AG10803 (cell line): ENCODE data around the gene CIB4.

ENCODE experiments used
- DNase-seq: peaks from one replicate; pipeline ENCODE4 v3.0.0; 2010; ENCODE audit warnings: low read depth
- H3K4me3 ChIP-seq: 2 replicates; pipeline ENCODE4 v1.5.1; 2011; ENCODE audit warnings: mild to moderate bottlenecking, low read length, control low read depth
- CTCF ChIP-seq: conservative IDR thresholded peaks from 2 replicates; pipeline ENCODE4 v1.5.1; 2011; ENCODE audit warnings: mild to moderate bottlenecking, low read length, control low read depth, inconsistent platforms

The CIB4 gene

DNA sequence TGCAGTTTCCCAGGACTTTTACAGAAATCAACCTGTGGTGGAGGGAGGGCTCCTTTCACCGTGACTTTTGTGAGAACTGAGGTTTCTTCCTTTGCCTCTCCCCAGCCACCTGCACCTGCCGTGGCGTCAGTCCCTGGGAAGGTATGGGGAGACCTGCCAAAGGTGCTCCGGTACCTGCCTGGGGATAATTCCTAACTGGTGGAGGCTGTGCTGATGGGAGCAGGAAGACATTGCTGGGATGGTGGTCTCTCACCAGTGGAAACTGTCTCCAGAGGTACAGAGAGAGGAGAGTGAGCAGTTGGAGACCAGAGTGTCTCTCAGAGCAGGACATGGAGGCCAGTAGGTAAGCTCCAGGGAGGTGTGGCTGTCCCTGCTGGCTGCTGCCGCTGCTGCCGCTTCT, 52.6 kb downstream of the CIB4 start:
- DNase-seq, result no peak
- TF ChIP-seq CTCF, result no peak
- H3K4me3 ChIP-seq, result no peak overlapping the region

DNA sequence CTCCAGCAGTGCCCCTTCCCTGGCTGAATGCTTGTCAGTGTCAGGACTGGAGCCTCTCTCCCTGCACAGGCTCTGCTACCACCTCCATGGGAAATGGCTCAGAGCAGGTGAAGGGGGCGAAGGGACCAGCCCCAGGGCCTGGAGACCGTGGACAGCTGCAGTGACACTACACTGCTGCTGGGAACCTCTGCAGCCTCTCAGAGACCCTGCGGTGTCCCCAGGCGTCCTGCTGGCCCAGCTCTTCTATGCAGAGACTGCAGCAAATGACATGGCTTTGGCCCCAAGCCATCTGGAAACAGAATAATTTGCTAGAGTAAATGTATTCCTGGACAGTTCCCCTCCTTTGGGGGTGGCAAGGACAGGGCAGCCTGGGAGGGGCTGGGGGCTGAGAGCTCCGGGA, 53.2 kb downstream of the CIB4 start:
- no peak overlapping the region for H3K4me3 ChIP-seq
- DNase-seq, result no peak
- no peak for TF ChIP-seq CTCF

DNA sequence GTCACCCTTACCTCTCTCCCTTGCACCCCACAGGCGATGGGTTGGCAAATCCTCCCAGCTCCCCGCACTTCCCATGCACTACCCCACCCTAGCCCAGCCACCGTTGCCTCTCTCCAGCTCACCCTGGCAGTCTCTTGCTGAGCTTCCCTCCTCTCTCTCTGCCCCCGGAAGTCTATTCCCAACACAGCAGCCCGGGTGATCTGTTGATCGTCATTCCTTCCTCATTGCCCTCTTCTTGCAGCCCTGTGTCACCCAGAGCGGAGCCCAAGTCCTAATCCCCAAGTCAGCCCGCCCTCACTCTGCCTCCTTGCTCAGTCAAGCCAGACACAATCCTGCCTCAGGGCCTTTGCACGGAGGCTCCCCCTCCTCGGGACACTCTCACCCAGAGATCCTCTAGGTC, 55.2 kb downstream of the CIB4 start:
- DNase-seq, result no peak
- no peak for TF ChIP-seq CTCF

DNA sequence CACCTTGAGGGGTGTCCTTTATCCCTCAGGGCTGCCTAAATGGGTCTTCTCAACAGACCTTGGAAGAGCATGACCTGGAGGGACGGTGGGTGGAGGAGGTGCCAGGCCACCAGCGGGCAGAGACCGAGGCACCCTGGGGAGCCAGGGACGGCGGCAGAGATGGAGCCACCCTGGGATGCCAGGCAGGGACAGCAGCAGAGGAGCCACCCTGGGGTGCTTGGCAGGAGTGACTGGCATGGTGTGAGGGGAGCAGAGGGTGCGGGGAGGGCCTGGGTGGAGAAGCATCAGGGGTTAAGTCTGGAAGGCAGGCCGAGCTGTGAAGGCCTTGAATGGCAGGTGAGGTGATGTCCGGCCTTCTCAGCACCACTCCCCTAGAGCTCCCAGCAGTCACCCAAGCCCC, 56.1 kb downstream of the CIB4 start:
- no peak for TF ChIP-seq CTCF
- H3K4me3 ChIP-seq, result no peak overlapping the region
- no peak for DNase-seq

More for the DNA sequence above, 55.2 kb downstream of the CIB4 start:
- H3K4me3 ChIP-seq, result no peak overlapping the region

DNA sequence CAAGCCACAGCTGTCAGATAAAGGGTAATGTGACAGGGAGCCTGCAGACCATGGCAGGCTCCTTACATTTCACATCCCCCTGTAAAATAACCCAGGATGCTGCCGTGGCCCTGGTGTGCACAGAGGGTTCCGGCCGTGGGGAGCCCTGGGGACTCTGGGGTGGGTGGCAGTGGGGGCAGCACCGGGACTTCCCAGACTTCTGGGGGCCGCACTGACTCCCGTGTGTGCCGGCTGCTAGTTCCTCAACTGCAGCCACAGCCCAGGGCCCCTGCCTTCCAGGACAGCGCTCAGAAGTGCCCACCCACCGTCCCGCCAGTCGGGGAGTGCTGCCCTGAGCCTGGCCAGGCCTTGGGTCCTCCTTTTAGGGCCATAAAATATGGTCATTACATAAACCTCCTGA, 56.5 kb downstream of the CIB4 start:
- TF ChIP-seq CTCF, result no peak
- no peak overlapping the region for H3K4me3 ChIP-seq
- no peak for DNase-seq

DNA sequence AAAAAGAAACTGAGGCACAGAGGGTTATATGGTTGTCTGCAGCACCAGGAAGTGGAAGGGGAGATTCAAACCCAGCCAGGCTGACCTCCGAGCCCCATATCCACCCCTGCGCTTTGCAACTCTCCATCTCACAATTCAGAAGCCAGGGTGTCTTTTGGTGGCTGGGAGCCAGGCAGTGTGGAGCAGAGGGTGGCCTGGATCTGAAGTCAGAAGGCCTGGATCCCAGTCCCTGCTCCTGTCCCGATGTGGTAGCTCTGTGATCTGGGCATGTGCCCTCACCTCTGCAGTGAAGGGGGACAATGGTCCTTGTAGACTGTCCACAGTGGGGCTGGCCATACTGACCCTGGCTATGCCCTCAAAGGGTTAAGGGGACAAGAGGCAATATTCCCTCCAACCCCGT, 57.0 kb downstream of the CIB4 start:
- no peak overlapping the region for H3K4me3 ChIP-seq
- no peak for TF ChIP-seq CTCF
- DNase-seq, result no peak

DNA sequence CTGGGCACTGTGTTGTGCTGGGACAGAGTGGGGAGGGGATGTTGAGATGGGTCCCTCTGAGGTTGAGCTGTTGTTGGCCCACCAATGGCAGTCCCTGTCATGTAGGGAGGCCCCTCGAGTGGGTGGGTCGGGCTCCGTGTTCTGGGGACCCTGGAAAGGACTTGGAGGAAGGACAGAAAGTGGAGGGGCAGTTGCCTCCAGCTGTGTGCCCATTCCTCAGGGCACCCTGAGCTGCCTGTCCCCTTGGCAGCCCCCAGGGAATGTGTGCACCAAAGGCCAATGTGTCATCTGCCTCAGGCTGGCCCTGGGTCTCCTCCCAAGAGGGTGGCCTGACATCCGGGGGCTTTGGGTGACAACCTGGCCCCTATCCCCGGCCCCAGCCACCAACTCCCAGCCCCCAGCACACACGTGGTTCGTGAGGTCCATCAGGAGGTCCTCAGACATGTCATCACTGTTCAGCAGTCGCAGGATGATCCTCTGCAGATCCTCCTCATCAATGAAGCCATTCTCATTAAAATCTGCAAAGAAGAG, 57.7 kb downstream of the CIB4 start:
- no peak for DNase-seq
- no peak for TF ChIP-seq CTCF
- no peak overlapping the region for H3K4me3 ChIP-seq
